GM19043 (cell line): ENCODE data around the gene USHBP1.

ENCODE experiments used
- ATAC-seq: cut with Tn5 transposase; IDR thresholded peaks from one replicate; pipeline ENCODE4 v1.9.1; 2021; ENCODE audit warnings: low read depth; ENCODE audit not compliant: unreplicated experiment

USHBP1 gene

GRCh38 chr19:17264641-17264979, at the start of gene USHBP1:
Gene USHBP1, minus strand, starts transcription at chr19:17264745. Its CDS starts 446 bp downstream, at chr19:17264299.
- ATAC-seq, result no peak

- no peak for ATAC-seq
Observed at GRCh38 chr19:17314007-17314593, 49.6 kb upstream of the USHBP1 start.

GRCh38 chr19:17312189-17313113, 47.9 kb upstream of the USHBP1 start:
- no peak for ATAC-seq

GRCh38 chr19:17311455-17312188, 47.1 kb upstream of the USHBP1 start:
- no peak for ATAC-seq

GRCh38 chr19:17309965-17310461, 45.5 kb upstream of the USHBP1 start:
- ATAC-seq, result no peak

- peak; percentile 73 for ATAC-seq
Observed at GRCh38 chr19:17309198-17309964, 44.8 kb upstream of the USHBP1 start, which contains the start of gene DDA1. Gene DDA1, plus strand, starts transcription at chr19:17309563. Its CDS starts 92 bp downstream, at chr19:17309655.

- no peak for ATAC-seq
Observed at GRCh38 chr19:17307876-17308377, 43.4 kb upstream of the USHBP1 start.

- no peak for ATAC-seq
Observed at GRCh38 chr19:17306285-17306714, 41.8 kb upstream of the USHBP1 start.

GRCh38 chr19:17305517-17306284, 41.2 kb upstream of the USHBP1 start, which contains the start of gene MRPL34:
Gene MRPL34, plus strand, starts transcription at chr19:17305872. Its CDS starts 21 bp downstream, at chr19:17305893.
- peak; percentile 65 for ATAC-seq

GRCh38 chr19:17305216-17305516, 40.6 kb upstream of the USHBP1 start:
- ATAC-seq, result no peak

- no peak for ATAC-seq
Observed at GRCh38 chr19:17304386-17305215, 40.1 kb upstream of the USHBP1 start.

- no peak for ATAC-seq
Observed at GRCh38 chr19:17303940-17304267, 39.4 kb upstream of the USHBP1 start.

- ATAC-seq, result peak; percentile 70
Observed at GRCh38 chr19:17303167-17303939, 38.8 kb upstream of the USHBP1 start, which contains the start of gene ABHD8. Gene ABHD8, minus strand, starts transcription at chr19:17303425. Its CDS starts 1,809 bp downstream, at chr19:17301616.

GRCh38 chr19:17302391-17303166, 38.0 kb upstream of the USHBP1 start:
- no peak for ATAC-seq

GRCh38 chr19:17300992-17301619, 36.6 kb upstream of the USHBP1 start:
- ATAC-seq, result no peak

- ATAC-seq, result no peak
Observed at GRCh38 chr19:17296976-17297375, 32.4 kb upstream of the USHBP1 start.

- no peak for ATAC-seq
Observed at GRCh38 chr19:17296273-17296672, 31.7 kb upstream of the USHBP1 start.
